GM21576 (cell line): Measurements from ENCODE around the gene AMFR.
A peak's percentile ranks its signal among the peaks of the same experiment; 100 is the strongest.

Experiments used
- ATAC-seq: cut with Tn5 transposase; IDR thresholded peaks from one replicate; pipeline ENCODE4 v1.9.1; 2021; ENCODE audit warnings: mild to moderate bottlenecking, moderate library complexity; ENCODE audit not compliant: unreplicated experiment

AMFR gene

GRCh38 chr16:56363781-56364565, 61.4 kb downstream of the AMFR start:
- ATAC-seq, result no peak

- ATAC-seq, result no peak
Observed at GRCh38 chr16:56363181-56363716, 62.1 kb downstream of the AMFR start.

- ATAC-seq, result no peak
Observed at GRCh38 chr16:56362706-56363105, 62.6 kb downstream of the AMFR start.

GRCh38 chr16:56362057-56362655, 63.2 kb downstream of the AMFR start:
- ATAC-seq, result no peak

GRCh38 chr16:56360117-56361008, 65.0 kb downstream of the AMFR start:
- no peak for ATAC-seq

- no peak for ATAC-seq
Observed at GRCh38 chr16:56357765-56358322, 67.5 kb downstream of the AMFR start.

- ATAC-seq, result no peak
Observed at GRCh38 chr16:56357241-56357764, 68.0 kb downstream of the AMFR start.

- peak; percentile 93 for ATAC-seq
Observed at GRCh38 chr16:56356276-56357240, 68.8 kb downstream of the AMFR start.

GRCh38 chr16:56355786-56356275, 69.5 kb downstream of the AMFR start:
- ATAC-seq, result no peak

GRCh38 chr16:56355221-56355620, 70.1 kb downstream of the AMFR start:
- no peak for ATAC-seq

- no peak for ATAC-seq
Observed at GRCh38 chr16:56354746-56355145, 70.6 kb downstream of the AMFR start.

- no peak for ATAC-seq
Observed at GRCh38 chr16:56354016-56354415, 71.3 kb downstream of the AMFR start.

GRCh38 chr16:56353054-56353921, 72.1 kb downstream of the AMFR start:
- ATAC-seq, result no peak

- ATAC-seq, result no peak
Observed at GRCh38 chr16:56352351-56353053, 72.8 kb downstream of the AMFR start.

- ATAC-seq, result no peak
Observed at GRCh38 chr16:56351481-56351880, 73.9 kb downstream of the AMFR start.

GRCh38 chr16:56350491-56351405, 74.6 kb downstream of the AMFR start:
- ATAC-seq, result no peak

- no peak for ATAC-seq
Observed at GRCh38 chr16:56349711-56350161, 75.6 kb downstream of the AMFR start.
